Mucosa of stomach (tissue), 1 donor: ENCODE measurements around the gene C10orf71.

Experiments
- H3K27me3 ChIP-seq: one replicate; pipeline ENCODE4 v1.7.0; 2013; ENCODE audit warnings: mild to moderate bottlenecking, low read length; ENCODE audit not compliant: control insufficient read depth, insufficient read depth
- H3K36me3 ChIP-seq: one replicate; pipeline ENCODE4 v1.7.0; 2013; ENCODE audit warnings: low read length; ENCODE audit not compliant: control insufficient read depth, insufficient read depth
- H3K4me1 ChIP-seq: one replicate; pipeline ENCODE4 v1.7.0; 2013; ENCODE audit warnings: mild to moderate bottlenecking, low read length; ENCODE audit not compliant: control insufficient read depth, insufficient read depth
- H3K4me3 ChIP-seq: one replicate; pipeline ENCODE4 v1.7.0; 2013; ENCODE audit warnings: low read length
- H3K9ac ChIP-seq: one replicate; pipeline ENCODE4 v1.7.0; 2013; ENCODE audit warnings: mild to moderate bottlenecking, low read length, moderate library complexity
- H3K9me3 ChIP-seq: one replicate; pipeline ENCODE4 v1.7.0; 2013; ENCODE audit warnings: mild to moderate bottlenecking, low read length, moderate library complexity; ENCODE audit not compliant: control insufficient read depth
- donor health status: Pancreatic carcinoma.

The C10orf71 gene

GRCh38 chr10:49363309-49364031 lies 64.5 kb downstream of the C10orf71 start:
- H3K9me3 ChIP-seq, result no peaks in the 10 kb centered on the region
- H3K4me3 ChIP-seq, result no peak overlapping the region
- no peak overlapping the region for H3K9ac ChIP-seq
- H3K4me1 ChIP-seq, result no peaks in the 10 kb centered on the region
- no peaks in the 10 kb centered on the region for H3K27me3 ChIP-seq
- H3K36me3 ChIP-seq, result no peaks in the 10 kb centered on the region

GRCh38 chr10:49364051-49364450 lies 65.1 kb downstream of the C10orf71 start:
- Histone ChIP-seq H3K36me3 (no peaks in the 10 kb centered on the region), H3K4me3 (no peak overlapping the region), H3K9me3 (no peaks in the 10 kb centered on the region), H3K27me3 (no peaks in the 10 kb centered on the region), H3K4me1 (no peaks in the 10 kb centered on the region), H3K9ac (no peak overlapping the region)

- Histone ChIP-seq H3K9me3 (no peaks in the 10 kb centered on the region), H3K4me3 (no peak overlapping the region), H3K36me3 (no peaks in the 10 kb centered on the region), H3K9ac (no peak overlapping the region), H3K4me1 (no peaks in the 10 kb centered on the region), H3K27me3 (no peaks in the 10 kb centered on the region)
Measured at GRCh38 chr10:49364747-49365146, 65.8 kb downstream of the C10orf71 start.

- H3K36me3 ChIP-seq, result no peaks in the 10 kb centered on the region
- H3K9me3 ChIP-seq, result no peaks in the 10 kb centered on the region
- no peak overlapping the region for H3K9ac ChIP-seq
- no peaks in the 10 kb centered on the region for H3K27me3 ChIP-seq
- no peak overlapping the region for H3K4me3 ChIP-seq
- no peaks in the 10 kb centered on the region for H3K4me1 ChIP-seq
Measured at GRCh38 chr10:49365275-49365674, 66.3 kb downstream of the C10orf71 start.

GRCh38 chr10:49365675-49366415 lies 66.9 kb downstream of the C10orf71 start:
- H3K9me3 ChIP-seq, result no peaks in the 10 kb centered on the region

GRCh38 chr10:49366460-49366859 lies 67.5 kb downstream of the C10orf71 start:
- H3K9ac ChIP-seq, result no peak overlapping the region
- no peaks in the 10 kb centered on the region for H3K9me3 ChIP-seq
- H3K36me3 ChIP-seq, result no peaks in the 10 kb centered on the region
- H3K4me1 ChIP-seq, result no peaks in the 10 kb centered on the region
- H3K27me3 ChIP-seq, result no peaks in the 10 kb centered on the region
- H3K4me3 ChIP-seq, result no peak overlapping the region

More at GRCh38 chr10:49365675-49366415, 66.9 kb downstream of the C10orf71 start:
- no peaks in the 10 kb centered on the region for H3K27me3 ChIP-seq
- no peak overlapping the region for H3K4me3 ChIP-seq
- H3K4me1 ChIP-seq, result no peaks in the 10 kb centered on the region
- H3K9ac ChIP-seq, result no peak overlapping the region
- no peaks in the 10 kb centered on the region for H3K36me3 ChIP-seq

GRCh38 chr10:49367600-49367999 lies 68.6 kb downstream of the C10orf71 start:
- H3K4me1 ChIP-seq, result no peaks in the 10 kb centered on the region
- no peaks in the 10 kb centered on the region for H3K27me3 ChIP-seq
- H3K9ac ChIP-seq, result no peak overlapping the region
- no peaks in the 10 kb centered on the region for H3K9me3 ChIP-seq
- H3K4me3 ChIP-seq, result no peak overlapping the region
- H3K36me3 ChIP-seq, result no peaks in the 10 kb centered on the region

- Histone ChIP-seq H3K27me3 (no peaks in the 10 kb centered on the region), H3K9ac (no peak overlapping the region), H3K9me3 (no peaks in the 10 kb centered on the region), H3K36me3 (no peaks in the 10 kb centered on the region), H3K4me1 (no peaks in the 10 kb centered on the region), H3K4me3 (no peak overlapping the region)
Measured at GRCh38 chr10:49368256-49368655, 69.3 kb downstream of the C10orf71 start.

GRCh38 chr10:49369216-49370162 lies 70.5 kb downstream of the C10orf71 start:
- H3K4me1 ChIP-seq, result no peaks in the 10 kb centered on the region
- no peak overlapping the region for H3K4me3 ChIP-seq
- H3K27me3 ChIP-seq, result no peaks in the 10 kb centered on the region
- H3K36me3 ChIP-seq, result no peaks in the 10 kb centered on the region
- no peak overlapping the region for H3K9ac ChIP-seq
- H3K9me3 ChIP-seq, result no peaks in the 10 kb centered on the region

- H3K36me3 ChIP-seq, result no peaks in the 10 kb centered on the region
- no peak overlapping the region for H3K9ac ChIP-seq
- H3K4me3 ChIP-seq, result no peak overlapping the region
- no peaks in the 10 kb centered on the region for H3K27me3 ChIP-seq
- no peaks in the 10 kb centered on the region for H3K4me1 ChIP-seq
- H3K9me3 ChIP-seq, result no peaks in the 10 kb centered on the region
Measured at GRCh38 chr10:49370326-49371100, 71.5 kb downstream of the C10orf71 start.

- Histone ChIP-seq H3K36me3 (no peaks in the 10 kb centered on the region), H3K27me3 (no peaks in the 10 kb centered on the region), H3K4me1 (no peaks in the 10 kb centered on the region), H3K4me3 (no peak overlapping the region), H3K9ac (no peak overlapping the region), H3K9me3 (no peaks in the 10 kb centered on the region)
Measured at GRCh38 chr10:49371967-49372366, 73.0 kb downstream of the C10orf71 start.
